HCT116 (cell line): ENCODE results near the gene CMIP. TPM values are rescaled to one million over a fixed set of nuclear protein-coding genes. Genes with fewer than 3 reads are reported as not detected.

Experiments
- ATAC-seq: fragments of 200-7000 bp; cut with Tn5 transposase; 2 replicates; pipeline ENCODE4 v1.9.1; 2020; ENCODE audit warnings: mild to moderate bottlenecking, moderate library complexity
- BruUV-seq: library from RNA; stranded (reverse); fragments of 400-500 nt; replicated peaks from 2 replicates; lab custom pipeline; 2021; lab: Mats Ljungman, UMichigan
- CTCF ChIA-PET: fragments of 300-600 bp; sonication (Branson Sonifier 250); formaldehyde crosslinking; loops from one replicate; lab custom pipeline; 2021; ENCODE audit warnings: antibody characterized with exemption; lab: Charles Lee
- POLR2A ChIA-PET: fragments of 300-600, 350-600 bp; sonication (Branson Sonifier 250); formaldehyde crosslinking; loops from one replicate; lab custom pipeline; 2021; ENCODE audit warnings: antibody characterized with exemption; lab: Charles Lee
- RAD21 ChIA-PET, 2 experiments: fragments of 300-600 bp; sonication (Branson Sonifier 250); formaldehyde crosslinking; loops; one replicate each; lab custom pipeline; 2023; ENCODE audit warnings: low total read pairs in 2 of 2; ENCODE audit not compliant: uncharacterized antibody in 2 of 2, unreplicated experiment in 2 of 2, low non-redundant PET in 1 of 2; lab: Charles Lee
- DNase-seq: peaks from one replicate; pipeline ENCODE4 v3.0.0-alpha.2; 2010; ENCODE audit warnings: low read depth, low spot score
- H2AFZ ChIP-seq: fragments of 200-600 bp; shearing (Covaris generic), sonication (generic); 2 replicates; pipeline ENCODE4 v1.6.1; 2017; ENCODE audit warnings: low read depth, mixed run types, mixed read lengths, antibody characterized with exemption, low read length; ENCODE audit not compliant: poor library complexity, severe bottlenecking
- H3K27ac ChIP-seq: 2 replicates; pipeline ENCODE4 v1.5.1; 2012; ENCODE audit warnings: low read depth, low read length
- H3K27me3 ChIP-seq: fragments of 200-600 bp; sonication (generic); 2 replicates; pipeline ENCODE4 v1.6.1; 2016; ENCODE audit warnings: mixed run types, low read length, mixed read lengths; ENCODE audit not compliant: insufficient read depth
- H3K36me3 ChIP-seq, 2 experiments: fragments of 200-500 bp in 1 of 2; fragments of 200-600 bp in 1 of 2; sonication (Bioruptor generic) in 1 of 2; sonication (generic) in 1 of 2; 2 replicates each; pipeline versions ENCODE4 v1.5.1 to v1.6.1; 2014 to 2016; ENCODE audit warnings: low read length in 2 of 2, inconsistent platforms in 1 of 2, mixed read lengths in 1 of 2, mixed run types in 1 of 2; ENCODE audit not compliant: insufficient read depth in 2 of 2, control insufficient read depth in 1 of 2
- H3K4me1 ChIP-seq, 2 experiments: fragments of 200-600 bp in 1 of 2; sonication (generic) in 1 of 2; 2 replicates each; pipeline versions ENCODE4 v1.5.1 to v1.6.1; 2012 to 2017; ENCODE audit warnings: low read length in 2 of 2, inconsistent platforms in 1 of 2, mild to moderate bottlenecking in 1 of 2, mixed read lengths in 1 of 2, mixed run types in 1 of 2, moderate library complexity in 1 of 2; ENCODE audit not compliant: insufficient read depth in 2 of 2, control insufficient read depth in 1 of 2
- H3K4me2 ChIP-seq: fragments of 200-600 bp; sonication (generic); 2 replicates; pipeline ENCODE4 v1.6.1; 2017; ENCODE audit warnings: mixed run types, low read length, mixed read lengths
- H3K4me3 ChIP-seq, 2 experiments: fragments of 200-600 bp in 1 of 2; sonication (generic) in 1 of 2; replicated peaks in 1 of 2; 2 replicates each; pipeline ENCODE4 v1.5.1; 2011 to 2016; ENCODE audit warnings: low read length in 2 of 2, control low read depth in 1 of 2, low read depth in 1 of 2, mild to moderate bottlenecking in 1 of 2, mixed read lengths in 1 of 2, mixed run types in 1 of 2
- H3K79me2 ChIP-seq: fragments of 200-600 bp; sonication (generic); 2 replicates; pipeline ENCODE4 v1.6.1; 2017; ENCODE audit warnings: mild to moderate bottlenecking, mixed run types, low read length, moderate library complexity, mixed read lengths; ENCODE audit not compliant: insufficient read depth
- H3K9ac ChIP-seq: fragments of 200-600 bp; sonication (generic); 2 replicates; pipeline ENCODE4 v1.6.1; 2016; ENCODE audit warnings: low read length, mixed read lengths
- H3K9me2 ChIP-seq: fragments of 200-600 bp; sonication (generic), shearing (Covaris generic); 2 replicates; pipeline ENCODE4 v1.6.1; 2017; ENCODE audit warnings: mixed run types, mild to moderate bottlenecking, moderate library complexity; ENCODE audit not compliant: insufficient read depth
- H3K9me3 ChIP-seq, 2 experiments: fragments of 200-500 bp in 1 of 2; fragments of 200-600 bp in 1 of 2; sonication (Bioruptor generic) in 1 of 2; sonication (generic) in 1 of 2; 2 replicates each; pipeline ENCODE4 v1.6.1; 2014 to 2017; ENCODE audit warnings: low read length in 2 of 2, mixed read lengths in 2 of 2, inconsistent platforms in 1 of 2, low read depth in 1 of 2, mild to moderate bottlenecking in 1 of 2, mixed run types in 1 of 2, moderate library complexity in 1 of 2; ENCODE audit not compliant: control insufficient read depth in 1 of 2, insufficient read depth in 1 of 2
- H4K20me1 ChIP-seq: fragments of 200-600 bp; sonication (generic), shearing (Covaris generic); 2 replicates; pipeline ENCODE4 v1.6.1; 2017; ENCODE audit warnings: mixed run types, mild to moderate bottlenecking, moderate library complexity; ENCODE audit not compliant: insufficient read depth
- ATF3 ChIP-seq: IDR thresholded peaks from 2 replicates; pipeline ENCODE4 v1.6.1; 2012
- CBX3 ChIP-seq: IDR thresholded peaks from 2 replicates; pipeline ENCODE4 v1.6.1; 2012; ENCODE audit warnings: low read depth
- CTCF ChIP-seq, 3 experiments: fragments of 200-600 bp in 1 of 3; sonication (generic) in 1 of 3; IDR thresholded peaks in 2 of 3; conservative IDR thresholded peaks in 1 of 3; 2 replicates each; pipeline ENCODE4 v1.5.1; 2012 to 2017; ENCODE audit warnings: low read depth in 2 of 3, low read length in 2 of 3, antibody characterized with exemption in 1 of 3, borderline replicate concordance in 1 of 3, control low read depth in 1 of 3, mild to moderate bottlenecking in 1 of 3, mixed read lengths in 1 of 3, mixed run types in 1 of 3, moderate library complexity in 1 of 3; ENCODE audit not compliant: insufficient read depth in 1 of 3
- ELF1 ChIP-seq: IDR thresholded peaks from 2 replicates; pipeline ENCODE4 v1.6.1; 2012; ENCODE audit warnings: low read depth, borderline replicate concordance
- EZH2phosphoT487 ChIP-seq: fragments of 200-600 bp; IDR thresholded peaks from 2 replicates; pipeline ENCODE4 v1.6.1; 2018; ENCODE audit warnings: antibody characterized with exemption, borderline replicate concordance
- JUND ChIP-seq: IDR thresholded peaks from 2 replicates; pipeline ENCODE4 v1.6.1; 2012
- MAX ChIP-seq: IDR thresholded peaks from 2 replicates; pipeline ENCODE4 v1.6.1; 2012
- REST ChIP-seq: IDR thresholded peaks from 2 replicates; pipeline ENCODE4 v1.6.1; 2012; ENCODE audit warnings: low read depth
- SIN3A ChIP-seq: IDR thresholded peaks from 2 replicates; pipeline ENCODE4 v1.6.1; 2012; ENCODE audit warnings: low read depth
- SP1 ChIP-seq: IDR thresholded peaks from 2 replicates; pipeline ENCODE4 v1.6.1; 2012; ENCODE audit warnings: low read depth
- SRF ChIP-seq: IDR thresholded peaks from 2 replicates; pipeline ENCODE4 v1.6.1; 2012; ENCODE audit warnings: low read depth
- ZBTB33 ChIP-seq: IDR thresholded peaks from 2 replicates; pipeline ENCODE4 v1.6.1; 2011; ENCODE audit warnings: mild to moderate bottlenecking, low read length, moderate library complexity; ENCODE audit not compliant: insufficient replicate concordance; ENCODE audit errors: extremely low read depth
- ZFX ChIP-seq: fragments of 450-650 bp; IDR thresholded peaks from 2 replicates; pipeline ENCODE4 v1.6.1; 2017
- intact Hi-C: fragments of 100-400 bp; cut with micrococcal nuclease; formaldehyde crosslinking; loops from 2 replicates; pipeline ENCODE4 v1.10.0; 2022
- total RNA-seq: library from RNA; stranded (reverse); gene quantifications from one replicate; pipeline ENCODE4 v1.2.1, GENCODE V29; 2021; ENCODE audit not compliant: unreplicated experiment

The CMIP gene
- total RNA-seq, 1 experiment from 2014 or later = 64.6 TPM

GRCh38 chr16:81435567-81435966 lies 9.0 kb upstream of the CMIP start:
- Histone ChIP-seq H3K9ac (no peak overlapping the region), H2AFZ (no peak overlapping the region), H3K4me1 (peaks cover 0 to 13% of the 10 kb centered on the region in 2 experiments; a peak in 1 of 4 replicates), H3K79me2 (no peaks in the 10 kb centered on the region), H3K4me2 (no peak overlapping the region), H3K27ac (no peak overlapping the region), H4K20me1 (no peaks in the 10 kb centered on the region), H3K36me3 (no peaks in the 10 kb centered on the region), H3K27me3 (no peaks in the 10 kb centered on the region), H3K9me2 (no peaks in the 10 kb centered on the region), H3K4me3 (no peak overlapping the region), H3K9me3 (no peaks in the 10 kb centered on the region)
- no TSS peak for BruUV-seq
- TF ChIP-seq EZH2phosphoT487 (no peak), JUND (no peak)
- ChIA-PET CTCF (no interaction called here), RAD21 (no interaction called here), POLR2A (no interaction called here)
- intact Hi-C loops = no loop called here
- ATAC-seq (no peak), DNase-seq (no peak)

- Histone ChIP-seq H3K9ac (no peak overlapping the region), H3K36me3 (no peaks in the 10 kb centered on the region), H3K79me2 (no peaks in the 10 kb centered on the region), H3K27ac (no peak overlapping the region), H3K4me2 (no peak overlapping the region), H3K27me3 (no peaks in the 10 kb centered on the region), H3K9me3 (no peaks in the 10 kb centered on the region), H3K9me2 (no peaks in the 10 kb centered on the region), H3K4me3 (no peak overlapping the region), H3K4me1 (peaks cover 0 to 16% of the 10 kb centered on the region in 2 experiments; a peak in 2 of 4 replicates), H4K20me1 (no peaks in the 10 kb centered on the region), H2AFZ (no peak overlapping the region)
- CTCF ChIA-PET = no interaction called here
- RAD21 ChIA-PET = no interaction called here
- POLR2A ChIA-PET = no interaction called here
- DNase-seq (no peak), ATAC-seq (no peak)
- BruUV-seq = no TSS peak
- intact Hi-C loops = no loop called here
- TF ChIP-seq CTCF (IDR thresholded peaks at IDR 0.05 in 2 of 3, conservative IDR thresholded peaks at IDR 0.05 in 1 of 3; ENCODE audit: borderline replicate concordance in 1 of 3, insufficient read depth in 1 of 3, low read depth in 2 of 3, low read length in 2 of 3) (no peak), MAX (no peak), REST (no peak), CBX3 (no peak), SRF (no peak), SP1 (no peak), JUND (no peak), ATF3 (no peak), ZBTB33 (no peak), ELF1 (no peak), EZH2phosphoT487 (no peak), ZFX (no peak), SIN3A (no peak)
Measured at GRCh38 chr16:81436386-81436785, 8.2 kb upstream of the CMIP start.
